RPMI7951 (cell line): ENCODE results near the gene CHMP1A. TPM values are rescaled to one million over a fixed set of nuclear protein-coding genes. Genes with fewer than 3 reads are reported as not detected.
"Not testable (repeated sequence)": the region's sequence is repeated elsewhere in the genome, so short reads cannot be mapped to it uniquely, and the experiment has no call there.

ENCODE experiments used
- DNase-seq: peaks from one replicate; pipeline ENCODE4 v3.0.0-alpha.2; 2012; ENCODE audit warnings: low read depth
- total RNA-seq: library from RNA; depleted of rRNA; stranded (reverse); fragments of >200 nt; shearing (Covaris generic); gene quantifications from 2 replicates; pipeline ENCODE4 v1.2.3, GENCODE V29; 2014

The CHMP1A gene
- total RNA-seq, 1 experiment from 2014 or later = 115 TPM

DNA sequence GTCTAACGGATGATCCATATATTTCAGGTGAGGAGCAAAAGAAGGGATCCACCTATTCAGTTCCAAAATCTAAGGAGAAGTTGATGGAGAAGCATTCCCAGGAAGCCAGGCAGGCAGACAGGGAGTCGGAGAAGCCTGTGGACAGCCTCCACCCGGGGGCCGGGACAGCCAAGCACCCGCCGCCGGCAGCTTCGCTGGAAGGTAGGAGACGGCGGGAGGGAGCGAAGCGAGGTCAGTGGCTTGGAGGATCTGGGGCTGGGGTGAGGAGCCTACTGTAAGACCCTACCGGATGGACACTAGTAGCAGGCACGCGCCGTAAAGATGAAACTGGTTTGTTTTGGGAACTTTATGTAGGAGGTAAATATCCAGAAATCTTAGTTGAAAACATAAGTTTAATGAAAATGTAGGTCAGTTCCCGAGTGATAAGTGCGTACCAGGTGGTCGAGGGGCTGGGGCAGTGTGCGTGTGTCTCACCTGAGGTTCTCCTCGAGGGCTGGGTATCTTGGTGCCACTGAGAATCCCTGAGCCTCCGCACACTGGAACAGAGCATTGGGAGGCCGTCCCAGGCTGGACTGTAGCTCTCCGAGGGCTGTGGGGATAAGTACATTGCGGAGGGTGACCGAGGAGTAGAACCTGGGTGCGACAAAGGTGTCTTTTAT, 842 bp upstream of the CHMP1A start:
- no peak for DNase-seq

DNA sequence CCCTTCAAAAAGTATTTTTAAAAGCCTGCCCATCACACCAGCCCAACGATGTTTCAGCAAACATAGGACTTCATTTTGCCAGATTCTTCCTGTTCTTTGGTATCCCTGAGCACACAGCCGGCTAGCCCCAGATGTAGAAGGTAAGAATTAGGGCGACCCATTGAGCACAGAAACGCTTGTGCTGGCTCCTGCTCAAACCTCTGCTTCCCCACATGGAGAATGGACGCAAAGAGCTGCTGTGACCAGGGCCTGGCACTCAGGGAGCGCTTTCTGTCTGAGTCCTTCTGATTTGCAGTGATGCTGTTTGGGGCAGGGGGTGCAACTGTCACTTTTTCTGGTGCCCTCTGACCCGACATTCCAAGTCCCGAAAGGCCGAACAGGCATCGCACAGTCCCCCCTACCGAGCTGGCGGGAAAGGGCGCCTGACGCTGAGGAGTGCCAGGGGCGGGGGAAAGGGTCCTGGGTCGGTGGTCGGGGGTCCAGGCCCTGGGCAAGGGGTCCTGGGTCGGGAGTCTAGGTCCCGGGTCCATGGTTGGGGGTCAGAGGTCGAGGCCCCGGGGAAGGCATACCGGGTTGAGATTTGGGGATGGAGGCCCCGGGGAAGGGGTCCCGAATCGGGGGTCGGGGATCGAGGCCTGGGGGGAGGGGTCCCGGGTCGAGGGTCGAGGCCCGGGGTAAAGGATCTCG, 930 bp downstream of the CHMP1A start:
- DNase-seq = no peak

DNA sequence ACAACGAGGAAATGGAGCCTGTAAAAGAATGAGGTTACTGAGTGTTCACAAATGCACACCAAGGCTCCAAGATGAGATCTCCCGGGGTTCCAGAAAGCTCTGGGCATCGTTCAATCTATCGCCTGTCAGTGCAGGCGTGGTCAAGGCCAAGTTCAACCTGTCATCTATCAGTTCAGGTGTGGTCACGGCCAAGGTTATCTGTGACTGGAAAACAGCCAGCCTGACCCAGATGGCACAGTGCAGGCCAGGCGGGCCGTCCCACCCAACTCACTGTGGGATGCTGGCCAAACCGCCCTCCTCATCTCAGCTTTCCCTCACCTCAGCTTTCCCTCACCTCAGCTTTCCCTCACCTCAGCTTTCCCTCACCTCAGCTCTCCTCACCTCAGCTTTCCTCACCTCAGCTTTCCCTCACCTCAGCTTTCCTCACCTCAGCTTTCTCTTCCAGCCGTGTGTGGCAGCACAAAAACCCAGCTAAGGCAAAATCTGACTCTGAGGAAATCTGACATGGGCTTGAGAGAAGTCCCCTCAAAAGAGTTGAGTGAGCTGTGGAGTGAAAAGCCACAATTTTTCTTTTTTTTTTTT, 2.4 kb downstream of the CHMP1A start:
- no peak for DNase-seq

GRCh38 chr16:89653656-89654295, 3.7 kb downstream of the CHMP1A start:
- DNase-seq = no peak

- no peak for DNase-seq
Observed at GRCh38 chr16:89651584-89651983, 5.9 kb downstream of the CHMP1A start.

GRCh38 chr16:89646906-89647305, 10.6 kb downstream of the CHMP1A start:
- no peak for DNase-seq

- no peak for DNase-seq
Observed at GRCh38 chr16:89646270-89646669, 11.2 kb downstream of the CHMP1A start.

- DNase-seq = no peak
Observed at GRCh38 chr16:89645122-89645521, 12.4 kb downstream of the CHMP1A start.

DNA sequence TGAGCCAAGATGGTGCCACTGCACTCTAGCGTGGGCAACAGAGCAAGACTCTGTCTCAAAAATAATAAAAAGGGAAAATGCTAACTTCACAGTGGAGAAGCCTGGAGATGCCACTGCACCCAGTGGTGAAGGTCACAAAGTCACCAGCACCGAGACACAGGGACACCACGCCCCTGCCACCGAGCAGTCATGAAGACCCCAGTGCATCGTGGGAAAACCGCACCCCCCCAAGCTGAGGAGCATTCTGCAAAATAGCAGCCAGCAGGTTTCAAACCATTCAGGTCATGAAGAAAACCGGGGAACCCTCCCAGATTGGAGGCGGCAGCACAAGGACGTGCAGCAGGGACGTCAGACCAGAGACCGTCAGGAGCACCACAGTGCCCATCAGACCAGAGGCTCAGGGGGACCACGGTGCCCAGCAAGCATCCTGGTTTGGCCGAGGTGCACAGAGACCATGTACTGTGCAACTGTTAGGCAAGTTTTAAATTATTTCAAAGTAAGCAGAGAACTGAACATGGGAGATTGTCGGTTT, 13.7 kb downstream of the CHMP1A start:
- DNase-seq = no peak

DNA sequence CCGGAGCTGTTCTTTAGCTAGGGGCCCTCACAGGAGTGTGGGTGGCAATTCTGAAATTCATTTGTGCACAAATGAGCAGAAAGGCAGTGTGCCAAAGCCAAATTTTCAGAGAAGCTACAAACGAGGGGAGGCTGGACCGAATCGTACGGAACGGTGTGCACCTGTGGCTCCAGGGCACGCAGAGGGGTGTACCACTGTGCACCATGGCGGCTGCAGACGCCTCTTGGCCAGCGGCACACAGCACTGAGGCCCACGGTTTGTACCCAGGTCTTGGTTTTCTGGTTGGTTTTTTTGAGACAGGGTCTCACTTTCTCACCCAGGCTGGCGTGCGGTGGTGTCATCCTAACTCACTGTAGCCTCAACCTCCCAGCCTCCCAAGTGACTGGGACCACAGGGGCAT, 14.9 kb downstream of the CHMP1A start:
- no peak for DNase-seq

GRCh38 chr16:89641458-89642119, 15.9 kb downstream of the CHMP1A start:
- DNase-seq = no peak

- DNase-seq = no peak
Observed at GRCh38 chr16:89639385-89639784, 18.1 kb downstream of the CHMP1A start.

DNA sequence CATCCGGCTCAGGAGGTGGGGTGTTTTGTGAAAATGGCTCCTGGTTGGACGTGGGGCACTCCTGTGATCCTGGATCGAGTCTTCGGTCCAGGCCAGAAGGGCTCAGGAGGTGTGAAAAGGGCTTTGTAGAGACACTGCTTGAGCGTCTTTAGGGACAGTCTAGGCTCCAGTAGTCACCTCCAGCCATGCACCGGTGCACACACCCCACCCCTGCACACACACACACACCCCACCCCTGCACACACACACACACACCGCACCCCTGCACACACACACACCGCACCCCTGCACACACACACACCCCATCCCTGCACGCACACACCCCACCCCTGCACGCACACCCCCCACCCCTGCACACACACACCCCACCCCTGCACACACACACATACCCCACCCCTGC, 19.1 kb downstream of the CHMP1A start:
- no peak for DNase-seq

DNA sequence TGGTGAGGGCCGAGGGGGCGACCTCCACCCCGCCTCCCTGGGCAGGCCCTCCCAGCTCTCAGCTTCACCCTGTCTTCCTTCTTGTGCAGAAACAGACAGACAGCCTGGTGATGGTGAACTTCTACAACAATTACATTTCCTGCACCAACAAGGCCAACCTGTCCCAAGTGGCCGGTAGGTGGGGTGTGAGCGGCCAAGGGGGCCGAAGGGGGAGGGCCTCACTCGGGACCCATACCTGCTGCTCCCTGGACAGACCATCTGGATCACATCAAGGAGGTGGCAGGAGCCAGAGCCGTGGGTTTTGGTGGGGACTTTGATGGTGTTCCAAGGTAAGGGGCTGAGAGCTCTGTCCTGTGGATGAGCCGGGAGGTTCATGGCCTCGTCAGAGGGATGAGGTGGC, 20.1 kb downstream of the CHMP1A start:
- no peak for DNase-seq

GRCh38 chr16:89636663-89637062, 20.8 kb downstream of the CHMP1A start:
- no peak for DNase-seq

DNA sequence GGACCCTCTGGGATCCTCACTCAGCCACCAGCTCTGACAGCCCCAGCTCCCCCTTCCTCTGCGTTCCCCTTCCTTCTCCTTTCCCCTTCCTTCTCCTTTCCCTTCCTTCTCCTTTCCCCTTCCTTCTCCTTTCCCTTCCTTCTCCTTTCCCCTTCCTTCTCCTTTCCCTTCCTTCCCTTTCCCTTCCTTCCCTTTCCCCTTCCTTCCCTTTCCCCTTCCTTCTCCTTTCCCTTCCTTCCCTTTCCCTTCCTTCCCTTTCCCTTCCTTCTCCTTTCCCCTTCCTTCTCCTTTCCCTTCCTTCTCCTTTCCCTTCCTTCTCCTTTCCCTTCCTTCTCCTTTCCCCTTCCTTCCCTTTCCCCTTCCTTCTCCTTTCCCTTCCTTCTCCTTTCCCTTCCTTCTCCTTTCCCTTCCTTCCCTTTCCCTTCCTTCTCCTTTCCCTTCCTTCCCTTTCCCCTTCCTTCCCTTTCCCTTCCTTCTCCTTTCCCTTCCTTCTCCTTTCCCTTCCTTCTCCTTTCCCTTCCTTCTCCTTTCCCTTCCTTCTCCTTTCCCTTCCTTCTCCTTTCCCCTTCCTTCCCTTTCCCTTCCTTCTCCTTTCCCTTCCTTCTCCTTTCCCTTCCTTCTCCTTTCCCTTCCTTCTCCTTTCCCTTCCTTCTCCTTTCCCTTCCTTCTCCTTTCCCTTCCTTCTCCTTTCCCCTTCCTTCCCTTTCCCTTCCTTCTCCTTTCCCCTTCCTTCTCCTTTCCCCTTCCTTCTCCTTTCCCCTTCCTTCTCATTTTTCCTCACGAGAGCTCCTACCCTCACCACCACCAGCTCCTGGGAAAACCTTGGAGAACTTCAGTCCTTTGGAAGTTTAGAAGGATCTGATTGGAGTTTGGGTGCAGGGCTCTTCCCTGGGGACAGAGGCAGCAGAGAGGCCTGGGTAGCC, 22.8 kb downstream of the CHMP1A start:
- DNase-seq = not testable (repeated sequence)

DNA sequence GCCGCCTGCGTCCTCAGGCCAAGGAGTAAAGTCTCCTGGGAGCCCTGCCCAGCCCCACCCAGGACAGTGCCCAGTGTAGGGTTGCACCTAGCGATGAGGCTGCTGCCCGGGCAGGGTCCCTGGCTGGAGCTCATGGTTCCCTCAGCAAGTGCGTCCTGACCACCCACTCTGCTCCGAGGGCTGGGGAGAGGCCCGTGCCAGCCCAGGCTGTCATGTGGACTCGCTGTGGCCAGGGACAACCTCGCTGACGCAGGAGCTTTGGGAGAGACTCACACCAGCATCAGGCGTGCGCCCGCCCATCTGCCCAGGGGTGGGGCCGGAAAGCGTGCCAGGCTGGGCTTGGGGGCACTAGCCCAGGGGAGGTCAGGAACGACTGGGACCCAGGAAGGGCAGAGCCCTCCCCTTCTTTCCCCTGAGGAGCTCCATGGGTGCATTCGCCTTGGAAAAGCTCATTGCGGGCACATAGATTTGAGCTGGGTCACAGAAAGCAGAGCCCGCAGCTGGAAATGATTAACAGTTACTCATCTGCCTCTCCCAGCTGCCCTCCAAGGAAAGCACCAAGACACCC, 24.4 kb downstream of the CHMP1A start:
- DNase-seq = peak; percentile 97

- no peak for DNase-seq
Observed at GRCh38 chr16:89629827-89630610, 27.5 kb downstream of the CHMP1A start.
